Activated naive CD8-positive, alpha-beta T cell treated with anti-CD3 and anti-CD28 coated beads for 36 hours (primary cell): ENCODE data around the gene MAP3K5. TPM values are rescaled to one million over a fixed set of nuclear protein-coding genes. Genes with fewer than 3 reads are reported as not detected.
"Not testable (repeated sequence)": the region's sequence is repeated elsewhere in the genome, so short reads cannot be mapped to it uniquely, and the experiment has no call there.

Experiments used
- DNase-seq: peaks from one replicate; pipeline ENCODE4 v3.0.0; 2021
- H3K27ac Mint-ChIP-seq: one replicate; pipeline ENCODE4 v1.8.0; 2022; ENCODE audit warnings: mild to moderate bottlenecking, moderate library complexity, mixed read lengths
- H3K27me3 Mint-ChIP-seq: one replicate; pipeline ENCODE4 v1.8.0; 2022; ENCODE audit warnings: mild to moderate bottlenecking, mixed read lengths
- H3K36me3 Mint-ChIP-seq: one replicate; pipeline ENCODE4 v1.8.0; 2021; ENCODE audit warnings: mild to moderate bottlenecking, mixed read lengths
- H3K4me1 Mint-ChIP-seq: one replicate; pipeline ENCODE4 v1.8.0; 2021; ENCODE audit warnings: mixed read lengths
- H3K4me3 Mint-ChIP-seq: one replicate; pipeline ENCODE4 v1.8.0; 2022; ENCODE audit warnings: mild to moderate bottlenecking, moderate library complexity, mixed read lengths
- H3K9me3 Mint-ChIP-seq: one replicate; pipeline ENCODE4 v1.8.0; 2022; ENCODE audit warnings: mixed read lengths
- total RNA-seq, 2 experiments: library from RNA; stranded (reverse); gene quantifications; one replicate each; pipeline ENCODE4 v1.2.3, GENCODE V29; 2021

The MAP3K5 gene
- total RNA-seq, 2 experiments from 2014 or later, result 3.5 to 3.9 TPM

GRCh38 chr6:136712642-136713041 is 79.6 kb downstream of the MAP3K5 start:
- H3K27ac Mint-ChIP-seq, DNase-seq, H3K4me1 Mint-ChIP-seq, H3K9me3 Mint-ChIP-seq, H3K4me3 Mint-ChIP-seq, H3K36me3 Mint-ChIP-seq, H3K27me3 Mint-ChIP-seq: not testable (repeated sequence)

GRCh38 chr6:136711644-136712043 is 80.6 kb downstream of the MAP3K5 start:
- peaks cover 3% of the 10 kb centered on the region for H3K9me3 Mint-ChIP-seq
- DNase-seq, result no peak
- peaks cover 5% of the 10 kb centered on the region for H3K4me1 Mint-ChIP-seq
- H3K27me3 Mint-ChIP-seq, result no peaks in the 10 kb centered on the region
- H3K27ac Mint-ChIP-seq, result no peak overlapping the region
- H3K4me3 Mint-ChIP-seq, result no peak overlapping the region
- H3K36me3 Mint-ChIP-seq, result peaks cover 10% of the 10 kb centered on the region

DNA sequence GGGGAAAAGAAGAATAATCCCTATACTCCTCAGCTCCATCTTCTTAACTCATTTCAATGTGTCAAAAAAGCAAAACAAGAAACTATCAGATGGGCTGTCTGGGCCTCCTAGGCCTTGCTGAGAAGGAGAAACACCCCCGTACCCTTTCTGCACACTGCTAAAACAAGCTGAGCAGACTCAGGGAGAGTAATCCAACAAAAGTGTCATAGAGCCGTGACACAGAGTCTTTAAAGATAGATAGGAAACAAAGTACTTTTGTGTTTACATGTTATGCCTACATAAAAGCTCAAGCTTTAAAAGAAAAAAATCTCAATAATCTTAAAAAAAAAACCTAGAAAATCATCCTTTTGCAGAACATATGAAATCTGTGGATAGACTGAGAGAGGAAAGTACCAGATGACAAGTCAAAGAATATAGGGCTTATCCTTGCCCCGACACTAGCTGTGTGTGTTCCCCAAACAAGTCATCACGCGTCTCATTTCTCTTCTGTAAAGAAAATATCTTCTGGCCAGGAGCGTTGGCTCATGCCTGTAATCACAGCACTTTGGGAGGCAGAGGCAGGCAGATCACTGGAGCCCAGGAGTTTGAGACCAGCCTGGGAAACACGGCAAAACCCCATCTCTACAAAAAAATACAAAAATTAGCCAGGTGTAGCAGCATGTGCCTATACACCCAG is 81.3 kb downstream of the MAP3K5 start:
- Mint-ChIP-seq H3K9me3 (peaks cover 3% of the 10 kb centered on the region), H3K27me3 (no peaks in the 10 kb centered on the region), H3K27ac (no peak overlapping the region), H3K4me3 (no peak overlapping the region), H3K36me3 (peaks cover 10% of the 10 kb centered on the region), H3K4me1 (peaks cover 2% of the 10 kb centered on the region)
- DNase-seq, result no peak

DNA sequence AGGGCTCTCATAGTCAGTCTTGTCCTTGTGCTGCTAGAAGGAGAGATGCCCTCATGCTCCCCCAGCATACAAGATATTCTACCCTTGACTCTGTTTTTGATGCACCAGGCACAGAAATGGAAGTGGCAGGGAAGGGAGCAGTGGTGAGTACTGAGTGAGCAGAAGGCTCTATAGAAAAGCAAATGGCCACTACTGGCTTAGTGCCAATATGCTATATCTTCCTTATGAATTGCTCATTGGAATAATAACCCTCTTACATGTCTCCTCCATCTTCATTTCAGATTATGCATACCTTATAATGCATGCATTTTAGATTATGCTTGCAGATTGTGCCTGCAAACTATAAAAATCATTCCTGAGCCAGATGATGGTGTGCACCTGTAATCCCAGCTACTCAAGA is 82.8 kb downstream of the MAP3K5 start:
- Mint-ChIP-seq H3K9me3 (peaks cover 3% of the 10 kb centered on the region), H3K36me3 (peaks cover 8% of the 10 kb centered on the region), H3K4me3 (no peak overlapping the region), H3K4me1 (peaks cover 2% of the 10 kb centered on the region), H3K27ac (no peak overlapping the region), H3K27me3 (no peaks in the 10 kb centered on the region)
- no peak for DNase-seq

GRCh38 chr6:136706430-136706829 is 85.8 kb downstream of the MAP3K5 start:
- no peaks in the 10 kb centered on the region for H3K9me3 Mint-ChIP-seq
- no peaks in the 10 kb centered on the region for H3K4me1 Mint-ChIP-seq
- no peak for DNase-seq
- no peak overlapping the region for H3K27ac Mint-ChIP-seq
- H3K27me3 Mint-ChIP-seq, result no peaks in the 10 kb centered on the region
- no peak overlapping the region for H3K4me3 Mint-ChIP-seq
- H3K36me3 Mint-ChIP-seq, result peaks cover 4% of the 10 kb centered on the region

GRCh38 chr6:136703331-136703865 is 88.9 kb downstream of the MAP3K5 start:
- H3K36me3 Mint-ChIP-seq, result peaks cover 5% of the 10 kb centered on the region
- no peak overlapping the region for H3K27ac Mint-ChIP-seq
- no peak overlapping the region for H3K4me3 Mint-ChIP-seq
- no peaks in the 10 kb centered on the region for H3K27me3 Mint-ChIP-seq
- peaks cover 17% of the 10 kb centered on the region for H3K4me1 Mint-ChIP-seq
- no peaks in the 10 kb centered on the region for H3K9me3 Mint-ChIP-seq
- DNase-seq, result no peak

DNA sequence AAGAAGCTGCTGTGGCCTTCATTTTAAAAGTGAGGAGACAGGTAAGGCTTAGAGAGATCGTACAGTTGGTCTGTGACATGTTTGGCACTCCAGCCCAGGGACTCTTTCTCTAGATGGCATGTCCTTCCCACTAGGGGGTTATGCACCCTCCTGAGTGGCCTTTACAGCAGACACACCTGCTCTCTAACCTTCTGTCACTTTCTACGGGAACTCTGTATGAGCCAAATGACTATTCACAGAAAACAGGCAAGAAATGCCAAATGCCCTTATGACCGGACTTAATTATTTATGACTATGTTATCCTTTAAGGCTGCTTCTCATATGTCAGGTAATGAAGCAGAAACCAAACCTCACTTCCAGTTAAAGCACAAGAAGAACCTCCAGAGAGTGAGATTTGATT is 91.2 kb downstream of the MAP3K5 start:
- no peak for DNase-seq
- Mint-ChIP-seq H3K9me3 (no peaks in the 10 kb centered on the region), H3K4me1 (peaks cover 17% of the 10 kb centered on the region), H3K27ac (no peak overlapping the region), H3K4me3 (no peak overlapping the region), H3K36me3 (peaks cover 3% of the 10 kb centered on the region), H3K27me3 (no peaks in the 10 kb centered on the region)

DNA sequence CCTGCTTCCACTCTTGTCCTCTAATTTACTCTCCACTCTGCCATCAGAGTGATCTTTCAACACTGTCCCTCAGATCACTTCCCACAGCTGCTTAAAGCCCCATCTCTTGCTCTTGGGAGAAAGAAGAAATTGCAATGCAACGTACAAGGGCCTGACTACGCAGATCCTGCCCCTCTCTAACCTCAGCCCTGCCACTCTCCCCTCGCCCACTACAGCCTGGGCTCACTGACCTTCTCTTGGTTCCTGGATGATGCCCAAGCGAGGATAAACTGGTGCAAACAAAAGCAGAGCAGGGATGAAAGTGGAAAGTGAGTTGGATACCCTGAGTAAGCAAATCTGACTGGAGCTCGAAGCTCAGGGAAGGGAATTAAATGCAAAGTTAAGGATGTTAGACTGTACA is 92.9 kb downstream of the MAP3K5 start:
- Mint-ChIP-seq H3K27me3 (no peaks in the 10 kb centered on the region), H3K4me3 (no peak overlapping the region), H3K4me1 (peaks cover 17% of the 10 kb centered on the region), H3K36me3 (peaks cover 3% of the 10 kb centered on the region), H3K9me3 (no peaks in the 10 kb centered on the region), H3K27ac (no peak overlapping the region)
- no peak for DNase-seq

GRCh38 chr6:136696783-136697364 is 95.4 kb downstream of the MAP3K5 start:
- H3K4me3 Mint-ChIP-seq, result no peak overlapping the region
- H3K27ac Mint-ChIP-seq, result no peak overlapping the region
- H3K4me1 Mint-ChIP-seq, result peaks cover 17% of the 10 kb centered on the region

GRCh38 chr6:136696238-136696637 is 96.0 kb downstream of the MAP3K5 start:
- H3K4me3 Mint-ChIP-seq, result no peak overlapping the region
- peaks cover 3% of the 10 kb centered on the region for H3K36me3 Mint-ChIP-seq
- no peaks in the 10 kb centered on the region for H3K9me3 Mint-ChIP-seq
- peaks cover 15% of the 10 kb centered on the region for H3K4me1 Mint-ChIP-seq
- no peaks in the 10 kb centered on the region for H3K27me3 Mint-ChIP-seq
- no peak overlapping the region for H3K27ac Mint-ChIP-seq
- no peak for DNase-seq

More at GRCh38 chr6:136696783-136697364, 95.4 kb downstream of the MAP3K5 start:
- no peak for DNase-seq
- Mint-ChIP-seq H3K36me3 (peaks cover 1% of the 10 kb centered on the region), H3K9me3 (no peaks in the 10 kb centered on the region), H3K27me3 (no peaks in the 10 kb centered on the region)

DNA sequence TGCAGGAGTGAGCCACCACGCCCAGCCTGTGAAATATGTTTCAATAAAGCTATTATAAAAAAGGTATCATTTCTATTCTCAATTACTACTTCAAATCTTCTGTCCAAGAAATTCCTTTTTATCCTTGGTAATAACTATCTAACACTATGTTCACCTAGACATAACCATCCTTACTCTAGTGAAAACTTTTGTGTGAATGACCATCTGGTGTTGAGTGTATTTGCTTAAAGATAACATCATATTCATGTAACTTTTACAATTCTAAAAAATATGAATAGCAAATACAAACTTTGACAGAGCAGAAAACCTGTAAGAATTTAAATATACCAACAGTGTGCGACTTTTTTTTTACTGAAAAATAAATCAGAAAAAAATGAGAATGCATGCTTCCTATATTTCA is 96.9 kb downstream of the MAP3K5 start:
- H3K27ac Mint-ChIP-seq, result no peak overlapping the region
- no peaks in the 10 kb centered on the region for H3K27me3 Mint-ChIP-seq
- peaks cover 7% of the 10 kb centered on the region for H3K4me1 Mint-ChIP-seq
- H3K4me3 Mint-ChIP-seq, result no peak overlapping the region
- no peak for DNase-seq
- no peaks in the 10 kb centered on the region for H3K9me3 Mint-ChIP-seq
- peaks cover 5% of the 10 kb centered on the region for H3K36me3 Mint-ChIP-seq

DNA sequence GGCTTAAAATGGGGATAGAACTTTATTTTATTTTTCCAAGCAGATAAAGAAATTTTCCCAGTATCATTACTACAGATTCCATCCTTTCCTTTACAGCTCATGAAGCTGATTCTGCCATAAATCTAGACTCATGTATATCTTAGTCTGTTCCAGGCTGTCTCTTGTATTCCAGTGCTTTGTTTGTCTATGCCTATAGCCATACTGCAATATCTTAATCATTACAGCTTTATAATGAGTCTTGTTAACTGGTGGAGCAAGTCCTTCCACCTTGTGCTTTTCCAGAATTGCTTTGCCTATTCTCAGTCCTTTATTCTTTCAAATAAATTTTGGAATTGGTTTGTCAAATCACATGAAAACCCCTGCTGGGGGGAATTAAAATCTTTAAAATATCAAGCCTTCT is 99.2 kb downstream of the MAP3K5 start:
- H3K27me3 Mint-ChIP-seq, result no peaks in the 10 kb centered on the region
- H3K9me3 Mint-ChIP-seq, result no peaks in the 10 kb centered on the region
- no peak overlapping the region for H3K4me3 Mint-ChIP-seq
- DNase-seq, result no peak
- peaks cover 8% of the 10 kb centered on the region for H3K36me3 Mint-ChIP-seq
- no peak overlapping the region for H3K27ac Mint-ChIP-seq
- H3K4me1 Mint-ChIP-seq, result no peaks in the 10 kb centered on the region

GRCh38 chr6:136687894-136688293 is 104.4 kb downstream of the MAP3K5 start:
- H3K36me3 Mint-ChIP-seq, result peaks cover 28% of the 10 kb centered on the region
- not testable (repeated sequence) for H3K27ac Mint-ChIP-seq, H3K4me3 Mint-ChIP-seq, DNase-seq, H3K4me1 Mint-ChIP-seq, H3K27me3 Mint-ChIP-seq, H3K9me3 Mint-ChIP-seq

- Mint-ChIP-seq H3K4me1 (no peaks in the 10 kb centered on the region), H3K9me3 (peaks cover 6% of the 10 kb centered on the region), H3K27me3 (no peaks in the 10 kb centered on the region), H3K36me3 (peaks cover 24% of the 10 kb centered on the region), H3K27ac (no peak overlapping the region), H3K4me3 (no peak overlapping the region)
- DNase-seq, result no peak
These were observed 106.7 kb downstream of the MAP3K5 start for GRCh38 chr6:136685540-136686108.

- Mint-ChIP-seq H3K27ac (no peak overlapping the region), H3K27me3 (no peaks in the 10 kb centered on the region), H3K36me3 (peaks cover 24% of the 10 kb centered on the region)
These were observed 107.8 kb downstream of the MAP3K5 start for GRCh38 chr6:136684466-136684865.

More at GRCh38 chr6:136684466-136684865, 107.8 kb downstream of the MAP3K5 start:
- peaks cover 6% of the 10 kb centered on the region for H3K9me3 Mint-ChIP-seq
- no peaks in the 10 kb centered on the region for H3K4me1 Mint-ChIP-seq
- no peak overlapping the region for H3K4me3 Mint-ChIP-seq
- no peak for DNase-seq
